Endothelial cell of umbilical vein (primary cell): ENCODE results near the gene LRRC32. TPM values are rescaled to one million over a fixed set of nuclear protein-coding genes. Genes with fewer than 3 reads are reported as not detected.

Experiments
- BruUV-seq: library from RNA; stranded (reverse); fragments of 400-500 nt; replicated peaks from 2 replicates; lab custom pipeline; 2021; lab: Mats Ljungman, UMichigan
- CTCF ChIA-PET: fragments of 300-600, 350-600 bp; sonication (Branson Sonifier 250); formaldehyde crosslinking; loops from one replicate; lab custom pipeline; 2021; ENCODE audit warnings: antibody characterized with exemption, inconsistent platforms; lab: Charles Lee
- POLR2A ChIA-PET: fragments of 300-600, 350-600 bp; sonication (Branson Sonifier 250); formaldehyde crosslinking; loops from one replicate; lab custom pipeline; 2021; ENCODE audit warnings: antibody characterized with exemption, inconsistent platforms; lab: Charles Lee
- DNase-seq: peaks from one replicate; pipeline ENCODE4 v3.0.0-alpha.2; 2011; ENCODE audit warnings: low read depth, low spot score
- FAIRE-seq: peaks from 2 replicates; lab custom pipeline; 2011; peaks lifted over from hg19 to GRCh38; lab: Jason Lieb, UNC
- H2AFZ ChIP-seq: 2 replicates; pipeline ENCODE4 v1.6.0; 2012; ENCODE audit warnings: low read depth, low read length, control low read depth, inconsistent platforms
- H3K27ac ChIP-seq: 2 replicates; pipeline ENCODE4 v1.5.1; 2011; ENCODE audit warnings: low read depth, mild to moderate bottlenecking, control low read depth, low read length, moderate library complexity; ENCODE audit not compliant: insufficient read depth
- H3K27me3 ChIP-seq, 2 experiments: 2 replicates each; pipeline versions ENCODE4 v1.6.0 to v1.6.1; 2011; ENCODE audit warnings: low read length in 2 of 2, mixed read lengths in 1 of 2; ENCODE audit not compliant: control insufficient read depth in 2 of 2, insufficient read depth in 2 of 2
- H3K36me3 ChIP-seq, 2 experiments: 2 replicates in 1 of 2; 3 replicates in 1 of 2; pipeline ENCODE4 v1.5.1; 2011; ENCODE audit warnings: low read length in 2 of 2, mild to moderate bottlenecking in 1 of 2, moderate library complexity in 1 of 2; ENCODE audit not compliant: control insufficient read depth in 2 of 2, insufficient read depth in 2 of 2; ENCODE audit errors: extremely low read depth in 1 of 2
- H3K4me1 ChIP-seq: 3 replicates; pipeline ENCODE4 v1.5.1; 2011; ENCODE audit warnings: mild to moderate bottlenecking, low read length; ENCODE audit not compliant: control insufficient read depth, insufficient read depth; ENCODE audit errors: extremely low read depth
- H3K4me2 ChIP-seq: 2 replicates; pipeline ENCODE4 v1.6.1; 2011; ENCODE audit warnings: low read length, control low read depth, mixed read lengths; ENCODE audit not compliant: insufficient read depth
- H3K4me3 ChIP-seq, 3 experiments: fragments of 200-600 bp in 1 of 3; sonication (generic), shearing (Covaris generic) in 1 of 3; replicated peaks in 1 of 3; 2 replicates each; pipeline ENCODE4 v1.5.1; 2011 to 2016; ENCODE audit warnings: control low read depth in 3 of 3, low read length in 3 of 3, mild to moderate bottlenecking in 2 of 3, inconsistent platforms in 1 of 3, low read depth in 1 of 3, moderate library complexity in 1 of 3; ENCODE audit not compliant: insufficient read depth in 1 of 3
- H3K79me2 ChIP-seq: 2 replicates; pipeline ENCODE4 v1.6.0; 2012; ENCODE audit warnings: low read length, inconsistent platforms; ENCODE audit not compliant: control insufficient read depth, insufficient read depth
- H3K9ac ChIP-seq: replicated peaks from 2 replicates; pipeline ENCODE3; 2011; ENCODE audit warnings: low read length, control low read depth; ENCODE audit not compliant: insufficient read depth; ENCODE audit errors: extremely low read depth
- H3K9me1 ChIP-seq: replicated peaks from 3 replicates; pipeline ENCODE4 v1.6.0; 2011; ENCODE audit warnings: mild to moderate bottlenecking, low read length; ENCODE audit not compliant: control insufficient read depth, insufficient read depth; ENCODE audit errors: extremely low read depth
- H3K9me3 ChIP-seq: replicated peaks from 2 replicates; pipeline ENCODE4 v1.5.1; 2012; ENCODE audit warnings: low read length, inconsistent platforms; ENCODE audit not compliant: control insufficient read depth, insufficient read depth
- H4K20me1 ChIP-seq: replicated peaks from 2 replicates; pipeline ENCODE3; 2011; ENCODE audit warnings: mild to moderate bottlenecking, low read length; ENCODE audit not compliant: control insufficient read depth, insufficient read depth; ENCODE audit errors: extremely low read depth
- CTCF ChIP-seq, 2 donors: IDR thresholded peaks; 1 replicate in 1 of 2; 2 replicates in 1 of 2; pipeline ENCODE4 v1.5.1; 2011; ENCODE audit warnings: low read length in 2 of 2, mild to moderate bottlenecking in 2 of 2, moderate library complexity in 2 of 2, control low read depth in 1 of 2, inconsistent platforms in 1 of 2, low read depth in 1 of 2; ENCODE audit not compliant: insufficient read depth in 1 of 2; ENCODE audit errors: extremely low read depth in 1 of 2
- EZH2 ChIP-seq: IDR thresholded peaks from 2 replicates; pipeline ENCODE4 v1.6.1; 2012; ENCODE audit warnings: borderline replicate concordance, low read depth, mild to moderate bottlenecking, moderate library complexity, low read length, inconsistent platforms; ENCODE audit not compliant: severe bottlenecking
- FOS ChIP-seq: IDR thresholded peaks from 2 replicates; pipeline ENCODE4 v1.6.1; 2011; ENCODE audit warnings: mild to moderate bottlenecking, low read length, moderate library complexity, borderline replicate concordance; ENCODE audit not compliant: insufficient read depth
- GATA2 ChIP-seq: IDR thresholded peaks from 2 replicates; pipeline ENCODE4 v1.7.0; 2011; ENCODE audit warnings: low read depth, mild to moderate bottlenecking, moderate library complexity, mixed read lengths, low read length; ENCODE audit not compliant: insufficient read length, insufficient read depth
- JUN ChIP-seq: IDR thresholded peaks from 2 replicates; pipeline ENCODE4 v1.6.1; 2011; ENCODE audit warnings: borderline replicate concordance, low read depth; ENCODE audit not compliant: insufficient read length, insufficient read depth
- MAX ChIP-seq: IDR thresholded peaks from 2 replicates; pipeline ENCODE4 v1.6.1; 2011; ENCODE audit not compliant: insufficient read depth, insufficient read length
- MYC ChIP-seq: IDR thresholded peaks from one replicate; pipeline ENCODE4 v1.6.1; 2011; ENCODE audit warnings: mild to moderate bottlenecking, low read depth, low read length
- POLR2A ChIP-seq: IDR thresholded peaks from 2 replicates; pipeline ENCODE4 v1.6.1; 2012; ENCODE audit warnings: low read depth, mild to moderate bottlenecking, control low read depth, low read length
- POLR2AphosphoS5 ChIP-seq: IDR thresholded peaks from 2 replicates; pipeline ENCODE4 v1.6.1; 2012; ENCODE audit warnings: low read depth, mild to moderate bottlenecking, control low read depth, low read length, moderate library complexity; ENCODE audit not compliant: insufficient read depth
- dilution Hi-C: fragments of 300-500 bp; cut with MboI; formaldehyde crosslinking; loops from one replicate; pipeline ENCODE4 v1.15.0; 2019; ENCODE audit warnings: low sequenced_read_pairs; ENCODE audit not compliant: extremely low pct_ligation_motif_present
- intact Hi-C: fragments of 100-400 bp; cut with micrococcal nuclease; formaldehyde crosslinking; loops from one replicate; pipeline ENCODE4 v1.10.0; 2022
- polyA plus RNA-seq, 4 experiments: library from polyadenylated mRNA; depleted of rRNA in 3 of 4; stranded (reverse) in 3 of 4; unstranded in 1 of 4; fragments of >200 nt; gene quantifications; 2 replicates each; pipeline versions ENCODE4 v1.2.1 to v1.2.3, GENCODE V29; 2011 to 2012; ENCODE audit warnings: missing spikeins in 1 of 4
- total RNA-seq: library from RNA; stranded (reverse); gene quantifications from 2 replicates; pipeline ENCODE4 v1.2.3, GENCODE V29; 2021

The LRRC32 gene
- total and polyA plus RNA-seq, 2 donors (not counting 3 experiments of a cell fraction or from before 2014, with no cell fraction given) = 77.2 to 117 TPM

DNA sequence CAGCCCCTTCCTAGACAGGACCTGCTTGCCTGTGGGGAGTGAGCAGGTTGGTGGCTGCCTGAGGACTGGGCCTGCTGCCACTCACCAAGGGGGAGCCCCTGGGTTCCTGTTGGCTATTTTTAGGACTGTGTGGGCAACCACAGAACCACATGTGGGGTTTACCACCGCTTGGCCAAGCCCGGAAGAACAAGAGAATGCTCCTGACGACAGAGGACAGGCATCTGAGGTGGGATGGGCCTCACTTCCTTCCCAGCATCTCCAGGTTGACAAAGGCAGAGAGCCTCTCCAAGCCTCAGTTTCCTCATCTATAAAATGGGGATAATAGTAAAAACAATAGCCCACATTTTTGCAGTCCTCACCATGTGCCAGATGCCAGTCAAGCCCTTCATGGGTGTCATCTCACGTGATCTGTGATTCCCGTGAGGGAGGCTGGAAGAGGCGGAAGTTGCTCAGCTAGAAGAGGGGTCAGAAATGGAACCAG lies 43.6 kb downstream of the LRRC32 start:
- no peaks in the 10 kb centered on the region for H3K9me1 ChIP-seq
- no peak overlapping the region for H3K9ac ChIP-seq
- H3K79me2 ChIP-seq = no peaks in the 10 kb centered on the region
- H3K36me3 ChIP-seq = no peaks in the 10 kb centered on the region
- POLR2A ChIA-PET = no interaction called here
- DNase-seq = no peak
- TF ChIP-seq POLR2AphosphoS5 = no peak
- TF ChIP-seq CTCF (IDR thresholded peaks at IDR 0.05; ENCODE audit: extremely low read depth in 1 of 2, insufficient read depth in 1 of 2, low read depth in 1 of 2, low read length in 2 of 2) = no peak
- TF ChIP-seq EZH2 = no peak
- no peak for TF ChIP-seq MAX
- no peak for TF ChIP-seq MYC
- H3K4me2 ChIP-seq = no peak overlapping the region
- H2AFZ ChIP-seq = no peak overlapping the region
- CTCF ChIA-PET = no interaction called here
- no peak overlapping the region for H3K4me3 ChIP-seq
- no peaks in the 10 kb centered on the region for H3K27me3 ChIP-seq
- no peak overlapping the region for H3K27ac ChIP-seq
- H3K9me3 ChIP-seq = no peaks in the 10 kb centered on the region
- dilution Hi-C loops = no loop called here
- FAIRE-seq = no peak
- intact Hi-C loops = no loop called here
- H4K20me1 ChIP-seq = no peaks in the 10 kb centered on the region
- no TSS peak for BruUV-seq
- H3K4me1 ChIP-seq = peaks cover 40% of the 10 kb centered on the region

GRCh38 chr11:76626266-76626665 lies 44.3 kb downstream of the LRRC32 start:
- H3K9me3 ChIP-seq = no peaks in the 10 kb centered on the region
- no TSS peak for BruUV-seq
- H2AFZ ChIP-seq = no peak overlapping the region
- no peaks in the 10 kb centered on the region for H3K9me1 ChIP-seq
- POLR2A ChIA-PET = no interaction called here
- no peak overlapping the region for H3K4me3 ChIP-seq
- H3K79me2 ChIP-seq = no peaks in the 10 kb centered on the region
- no peak for DNase-seq
- peaks cover 34% of the 10 kb centered on the region for H3K4me1 ChIP-seq
- CTCF ChIA-PET = no interaction called here
- H3K36me3 ChIP-seq = no peaks in the 10 kb centered on the region
- no peak overlapping the region for H3K27ac ChIP-seq
- H3K9ac ChIP-seq = no peak overlapping the region
- no peaks in the 10 kb centered on the region for H3K27me3 ChIP-seq
- intact Hi-C loops = no loop called here
- FAIRE-seq = no peak
- dilution Hi-C loops = no loop called here
- TF ChIP-seq MAX = no peak
- no peak for TF ChIP-seq GATA2
- no peak for TF ChIP-seq POLR2A
- no peak for TF ChIP-seq JUN
- no peak for TF ChIP-seq EZH2
- no peak for TF ChIP-seq FOS
- no peak for TF ChIP-seq MYC
- no peak for TF ChIP-seq CTCF (IDR thresholded peaks at IDR 0.05; ENCODE audit: extremely low read depth in 1 of 2, insufficient read depth in 1 of 2, low read depth in 1 of 2, low read length in 2 of 2)
- TF ChIP-seq POLR2AphosphoS5 = no peak
- no peaks in the 10 kb centered on the region for H4K20me1 ChIP-seq
- H3K4me2 ChIP-seq = no peak overlapping the region
